Left renal pelvis (tissue), 4 donors: Measurements from ENCODE around the gene POLE3. TPM values are rescaled to one million over a fixed set of nuclear protein-coding genes. Genes with fewer than 3 reads are reported as not detected.
"Not testable (repeated sequence)": the region's sequence is repeated elsewhere in the genome, so short reads cannot be mapped to it uniquely, and the experiment has no call there.

Experiments
- DNase-seq, 4 donors: peaks; one replicate each; pipeline ENCODE4 v3.0.0-alpha.2; 2013; ENCODE audit warnings: low read depth in 4 of 4, low spot score in 3 of 4
- polyA plus RNA-seq, 4 donors: library from polyadenylated mRNA; unstranded; fragments of 120-200 nt; gene quantifications; one replicate each; pipeline ENCODE4 v1.2.1, GENCODE V29; 2013; ENCODE audit not compliant: insufficient read length in 4 of 4

POLE3 gene, protein sequence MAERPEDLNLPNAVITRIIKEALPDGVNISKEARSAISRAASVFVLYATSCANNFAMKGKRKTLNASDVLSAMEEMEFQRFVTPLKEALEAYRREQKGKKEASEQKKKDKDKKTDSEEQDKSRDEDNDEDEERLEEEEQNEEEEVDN
- polyA plus RNA-seq: 10 to 100 TPM; 34.6 to 69.9 (median 62.5) TPM

- peak; percentile 92 to 93 (median 92) for DNase-seq
Measured at GRCh38 chr9:113410207-113410864, at the start of gene POLE3, which contains the start of gene C9orf43. Gene POLE3 (minus strand): TSS chr9:113410675. CDS start chr9:113410293, 382 bp downstream. Gene C9orf43 (plus strand): TSS chr9:113410747. CDS start chr9:113413494, 2,747 bp downstream.

GRCh38 chr9:113456235-113456634 is 45.8 kb upstream of the POLE3 start:
- no peak for DNase-seq

DNA sequence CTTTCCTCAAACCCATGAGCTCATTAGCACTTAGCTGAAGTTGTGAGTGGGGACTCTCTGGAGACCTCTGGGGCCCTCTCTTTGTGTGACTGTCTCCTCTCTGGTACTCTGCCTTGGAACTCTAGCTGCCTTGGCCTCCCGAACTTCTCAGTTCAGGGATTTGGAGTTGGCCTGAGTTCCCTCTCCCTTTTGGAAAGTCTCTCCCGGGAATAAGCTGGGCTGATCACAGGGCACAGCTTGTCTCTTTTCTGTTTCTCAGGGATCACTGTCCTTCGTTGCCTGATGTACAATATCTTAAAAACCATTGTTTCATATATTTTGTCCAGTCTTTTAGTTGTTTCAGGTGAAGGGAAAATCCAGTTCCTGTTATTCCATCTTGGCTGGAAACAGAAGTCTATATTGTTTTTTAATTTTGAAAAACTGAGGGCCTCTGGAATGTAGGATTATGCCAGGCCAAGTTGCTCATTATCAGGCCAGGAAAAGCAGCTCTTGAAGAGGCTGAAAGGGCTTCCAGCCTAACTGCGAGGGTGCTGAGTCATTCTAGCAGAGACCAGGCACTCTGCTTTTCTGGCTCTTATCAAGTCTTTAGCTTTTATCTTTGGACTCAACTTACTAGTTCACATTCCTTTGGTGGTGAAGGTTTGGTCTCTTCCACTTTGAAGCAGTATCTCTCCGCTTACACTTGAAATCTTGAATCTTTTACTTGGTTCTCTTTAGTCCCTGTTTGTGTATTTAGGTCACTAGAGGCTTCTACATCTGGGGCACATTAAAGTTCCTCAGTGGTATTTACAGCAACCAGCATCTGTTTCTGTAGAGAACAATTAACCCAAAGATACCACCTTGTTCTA is 44.7 kb upstream of the POLE3 start:
- DNase-seq: no peak

GRCh38 chr9:113452113-113452605 is 41.7 kb upstream of the POLE3 start:
- no peak for DNase-seq

DNA sequence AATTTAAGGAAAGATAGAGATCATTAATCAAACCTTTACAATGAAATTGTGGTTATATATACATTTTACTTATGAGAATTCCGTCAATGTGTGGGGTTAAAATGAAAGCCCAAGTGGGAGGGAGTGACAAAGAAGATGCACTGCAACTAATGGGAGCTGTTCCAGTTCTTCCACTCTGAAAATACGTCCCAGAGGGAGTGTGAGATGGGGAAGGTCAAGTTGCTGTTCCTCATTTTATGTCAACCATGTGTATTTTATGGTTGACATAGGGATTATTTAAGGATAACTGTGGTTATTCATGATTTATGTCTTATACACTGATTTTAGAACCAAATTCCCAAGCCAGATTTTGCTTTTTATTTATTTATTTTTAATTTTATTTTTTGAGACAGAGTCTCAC is 38.9 kb upstream of the POLE3 start:
- DNase-seq: no peak

DNA sequence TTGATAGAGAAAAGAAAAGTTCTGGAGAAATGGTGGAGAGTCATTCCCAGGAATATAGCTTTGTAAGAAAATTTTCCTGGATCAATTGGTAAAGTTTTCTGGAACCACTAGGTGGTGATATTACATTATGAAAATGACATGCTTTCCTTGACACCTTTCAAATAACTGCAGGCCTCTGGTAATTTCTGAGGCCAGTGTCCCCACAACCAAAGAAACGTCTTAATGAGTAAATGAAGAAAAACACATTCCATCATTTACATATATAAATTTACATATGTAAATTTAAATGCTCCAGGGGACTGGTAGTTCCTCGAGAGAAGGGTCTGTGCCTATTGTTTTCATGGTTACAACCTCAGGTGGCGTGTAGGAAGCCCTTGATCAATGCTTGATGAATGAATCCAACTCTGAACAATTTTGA is 35.9 kb upstream of the POLE3 start:
- no peak for DNase-seq

- DNase-seq: no peak
Measured at GRCh38 chr9:113444736-113445135, 34.3 kb upstream of the POLE3 start.

DNA sequence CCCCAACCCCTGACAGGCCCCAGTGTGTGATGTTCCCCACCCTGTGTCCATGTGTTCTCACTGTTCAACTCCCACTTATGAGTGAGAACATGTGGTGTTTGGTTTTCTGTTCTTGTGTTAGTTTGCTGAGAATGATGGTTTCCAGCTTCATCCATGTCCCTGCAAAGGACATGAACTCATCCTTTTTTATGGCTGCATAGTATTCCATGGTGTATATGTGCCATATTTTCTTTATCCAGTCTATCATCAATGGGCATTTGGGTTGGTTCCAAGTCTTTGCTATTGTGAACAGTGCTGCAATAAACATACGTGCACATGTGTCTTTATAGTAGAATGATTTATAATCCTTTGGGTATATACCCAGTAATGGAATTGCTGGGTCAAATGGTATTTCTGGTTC is 27.2 kb upstream of the POLE3 start:
- not testable (repeated sequence) for DNase-seq

DNA sequence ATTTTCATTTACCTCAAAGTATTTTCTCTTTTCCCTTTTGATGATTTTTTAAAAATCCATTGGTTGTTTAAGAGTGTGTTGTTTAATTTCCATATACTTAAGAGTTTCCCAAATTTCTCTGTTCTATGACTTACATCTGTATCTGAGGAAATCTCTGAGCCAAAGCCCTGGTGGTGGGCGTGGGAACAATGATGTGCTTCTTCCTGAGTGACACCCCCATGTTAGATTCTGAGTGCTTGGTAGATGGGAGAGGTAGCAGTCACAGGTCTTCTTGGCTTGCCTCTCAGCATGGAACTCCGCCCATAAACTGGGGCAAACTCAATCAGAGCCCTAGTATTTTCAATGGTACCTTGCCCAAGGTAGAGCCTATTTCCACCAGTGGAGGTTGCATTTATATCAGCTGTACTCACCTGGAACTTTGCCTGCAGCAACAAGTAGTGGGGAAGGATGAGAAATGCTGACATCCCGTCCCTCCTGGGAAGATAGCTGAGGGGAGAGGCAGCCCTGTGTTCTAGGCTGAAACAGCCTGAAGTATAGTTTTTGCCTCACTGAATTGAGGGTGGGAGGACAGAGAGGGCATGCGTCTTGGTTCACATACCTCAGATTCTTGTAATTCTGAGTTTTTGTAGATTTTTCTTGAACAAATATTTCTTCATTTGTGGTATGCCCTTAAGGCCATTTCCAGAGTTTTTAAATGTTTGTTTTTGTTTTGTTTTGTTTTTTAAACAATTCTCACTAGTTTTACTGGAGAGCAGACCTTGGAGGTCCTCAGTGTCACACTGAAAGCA is 26.4 kb upstream of the POLE3 start:
- DNase-seq: no peak

GRCh38 chr9:113431191-113431590 is 20.7 kb upstream of the POLE3 start:
- DNase-seq: no peak

DNA sequence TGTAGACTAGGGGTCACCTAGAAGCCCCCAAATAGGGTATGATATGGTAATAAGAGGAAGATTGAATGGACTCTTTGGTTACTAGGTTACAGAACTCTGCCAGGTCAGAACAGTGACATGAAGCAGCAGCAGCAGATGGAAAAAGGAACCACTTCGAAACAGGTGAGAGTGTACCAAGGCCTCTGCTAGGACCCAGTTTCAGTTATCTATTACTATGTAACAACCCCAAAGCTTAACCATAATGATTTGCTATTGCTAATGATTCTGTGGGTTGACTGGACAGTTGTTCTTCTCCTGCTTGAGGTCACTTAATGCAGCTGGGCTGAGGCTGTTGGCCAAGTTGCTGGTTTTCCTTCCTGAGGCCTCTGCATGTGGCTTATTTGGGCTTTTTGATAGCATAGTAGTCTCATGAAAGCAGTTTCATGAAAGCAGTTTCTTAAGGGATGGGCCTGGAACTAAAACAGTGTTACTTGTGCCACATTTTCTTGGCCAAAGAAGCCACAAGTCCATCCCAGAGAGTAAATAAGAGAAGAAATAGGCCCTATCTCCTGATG is 17.7 kb upstream of the POLE3 start:
- DNase-seq: no peak

DNA sequence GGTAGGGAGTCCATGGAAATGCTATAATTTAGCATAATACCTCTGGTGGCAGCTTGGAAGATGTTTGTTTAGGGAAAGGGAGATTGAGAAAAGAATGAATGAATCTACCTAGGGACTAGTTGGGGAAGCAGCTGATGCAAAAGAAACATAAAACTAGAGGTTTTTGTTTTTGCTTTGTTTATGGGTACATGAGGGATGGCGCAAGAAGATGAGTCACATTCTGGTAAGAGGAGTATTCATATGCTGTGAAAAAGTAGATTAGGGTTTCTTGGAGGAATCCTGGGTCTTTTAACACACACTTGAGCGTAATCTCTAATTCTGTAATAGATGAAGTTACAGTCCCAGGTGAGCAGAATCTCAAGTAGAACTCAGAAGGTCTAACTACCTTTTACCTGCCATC is 17.2 kb upstream of the POLE3 start:
- no peak for DNase-seq

DNA sequence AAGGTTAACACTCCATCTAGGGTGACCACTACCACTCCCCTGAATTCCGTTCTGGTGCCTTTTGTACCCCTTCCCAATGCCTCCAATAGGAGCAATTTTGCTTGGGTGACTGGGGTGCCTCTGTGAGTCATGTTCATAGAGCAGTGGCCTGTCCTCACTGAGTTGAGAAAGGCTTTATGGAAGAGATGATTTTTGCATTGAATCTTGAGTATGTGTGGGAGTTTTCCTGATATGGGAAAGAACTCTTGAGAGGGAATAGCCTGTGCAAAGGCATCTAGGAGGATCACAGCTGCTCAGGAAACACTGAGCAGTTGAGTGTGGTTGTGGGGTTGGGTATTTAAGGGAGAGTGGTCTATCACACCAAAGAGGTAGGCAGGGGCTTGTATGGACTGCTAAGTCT is 16.2 kb upstream of the POLE3 start:
- DNase-seq: no peak

- no peak for DNase-seq
Measured at GRCh38 chr9:113425072-113425471, 14.6 kb upstream of the POLE3 start.

- no peak for DNase-seq
Measured at GRCh38 chr9:113421726-113422125, 11.3 kb upstream of the POLE3 start.

DNA sequence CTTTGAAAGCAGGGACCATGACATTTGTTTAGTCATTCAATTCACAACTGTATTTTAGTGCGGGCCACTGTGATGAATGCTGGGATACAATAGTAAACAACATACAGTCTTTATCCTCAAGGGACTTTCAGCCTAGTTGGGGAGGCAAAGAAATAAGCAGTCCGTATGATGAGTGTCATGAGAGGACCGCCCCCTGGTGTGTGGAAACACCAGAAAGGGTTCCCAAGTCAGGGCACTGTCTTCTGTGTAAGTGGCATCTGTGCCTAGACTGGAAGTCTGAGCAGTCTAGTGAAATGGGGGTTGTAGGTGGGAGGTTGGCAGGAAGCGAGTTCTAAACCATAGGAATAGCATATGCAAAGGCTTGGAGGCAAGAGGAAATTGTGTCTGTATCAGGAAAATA is 6.9 kb upstream of the POLE3 start:
- DNase-seq: no peak

DNA sequence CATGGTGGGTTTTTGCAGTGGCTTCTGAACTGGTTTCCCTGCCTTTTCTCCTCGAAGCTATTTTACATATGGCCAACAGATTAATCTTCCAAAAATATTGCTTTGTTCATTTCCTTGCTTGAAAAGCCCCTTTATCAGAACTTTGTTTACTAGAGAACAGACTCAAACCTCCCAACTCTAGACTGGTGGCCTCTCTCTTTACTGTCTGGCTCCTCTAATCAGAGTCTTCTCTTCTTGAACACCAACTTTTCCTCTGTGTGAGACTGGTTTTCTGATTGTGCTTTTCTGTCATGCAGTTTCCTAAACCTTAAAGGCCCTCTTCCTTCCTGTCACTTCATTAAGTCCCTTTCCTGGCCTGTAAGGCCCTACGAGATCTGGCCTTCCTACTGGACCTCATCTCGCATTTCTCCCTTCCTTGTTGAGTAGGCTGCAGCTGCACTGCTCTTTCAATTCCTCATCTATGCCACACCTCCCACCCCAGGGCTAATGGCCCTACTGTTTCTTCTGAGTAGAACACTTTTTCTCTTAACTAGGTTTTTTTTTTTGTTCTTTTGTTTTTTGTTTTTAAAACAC is 5.8 kb upstream of the POLE3 start:
- no peak for DNase-seq

DNA sequence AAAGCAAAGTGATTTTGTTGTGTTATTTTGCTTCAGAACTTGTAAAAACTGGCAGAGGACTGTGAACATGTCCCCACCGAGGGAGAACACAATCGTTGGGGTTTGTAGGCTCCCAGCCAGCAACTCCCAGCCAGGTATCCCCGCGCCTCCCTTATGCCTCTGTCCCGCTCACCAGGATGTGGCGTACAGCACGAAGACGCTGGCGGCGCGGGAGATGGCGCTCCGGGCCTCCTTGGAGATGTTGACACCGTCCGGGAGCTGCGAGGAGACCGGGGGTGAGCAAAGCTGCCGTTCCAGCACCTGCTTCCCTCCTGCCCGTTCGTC is 630 bp downstream of the POLE3 start:
- no peak for DNase-seq

- DNase-seq: no peak
Measured at GRCh38 chr9:113409481-113409880, 994 bp downstream of the POLE3 start.

DNA sequence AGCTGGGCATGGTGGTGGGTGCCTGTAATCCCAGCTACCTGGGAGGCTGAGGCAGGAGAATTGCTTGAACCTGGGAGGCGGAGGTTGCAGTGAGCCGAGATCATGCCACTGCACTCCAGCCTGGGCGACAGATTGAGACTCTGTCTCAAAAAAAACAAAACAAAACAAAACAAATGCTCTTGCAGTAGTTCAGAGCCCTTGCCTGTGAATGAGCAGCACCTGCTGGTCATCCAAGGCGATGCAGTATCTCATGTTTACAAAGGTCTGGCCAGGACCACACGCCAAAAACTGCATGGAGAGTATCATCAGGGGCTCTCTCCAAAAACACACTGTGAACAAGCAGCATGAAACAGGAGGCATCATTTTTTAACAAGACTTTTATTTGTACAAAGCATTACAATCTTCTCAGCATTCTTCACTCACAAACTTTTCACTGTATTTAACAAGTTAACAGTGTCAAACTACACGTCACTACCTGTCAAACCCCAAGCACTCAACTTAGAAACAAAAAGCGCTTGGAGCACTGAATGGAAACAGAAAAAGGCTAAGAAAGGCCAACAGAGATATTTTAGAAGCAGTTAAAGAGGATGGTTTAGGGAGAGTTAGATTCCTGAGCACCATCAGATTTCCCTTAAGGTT is 3.5 kb downstream of the POLE3 start:
- peak in 1 of 4 donors; percentile 47 for DNase-seq
